T-helper 1 cell (primary cell): ENCODE results near the gene STAT5B.
"Not testable (repeated sequence)": the region's sequence is repeated elsewhere in the genome, so short reads cannot be mapped to it uniquely, and the experiment has no call there.

Experiments
- DNase-seq, 5 donors: peaks; one replicate each; pipeline ENCODE4 v3.0.0-alpha.2; 2012 to 2020

STAT5B gene

GRCh38 chr17:42266462-42266861, 9.7 kb downstream of the STAT5B start:
- DNase-seq: no peak

GRCh38 chr17:42264366-42264765, 11.8 kb downstream of the STAT5B start:
- DNase-seq: not testable (repeated sequence)

DNA sequence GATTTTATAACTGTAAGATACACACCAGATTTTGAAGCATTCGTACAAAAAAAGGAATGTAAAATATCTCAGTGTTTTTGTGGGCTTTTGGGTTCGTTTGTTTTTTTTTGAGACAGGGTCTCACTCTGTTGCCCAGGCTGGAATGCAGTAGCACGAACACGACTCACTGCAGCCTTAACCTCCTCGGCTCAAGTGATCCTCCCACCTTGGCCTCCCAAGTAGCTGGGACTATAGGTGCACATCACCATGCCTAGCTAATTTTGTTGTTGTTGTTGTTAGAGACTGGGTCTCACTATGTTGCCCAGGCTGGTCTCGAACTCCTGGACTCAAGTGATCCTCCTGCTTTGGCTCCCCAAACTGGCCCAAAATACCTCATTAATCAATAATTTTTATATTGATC, 15.9 kb downstream of the STAT5B start:
- DNase-seq: no peak

GRCh38 chr17:42255445-42255844, 20.7 kb downstream of the STAT5B start:
- no peak for DNase-seq

DNA sequence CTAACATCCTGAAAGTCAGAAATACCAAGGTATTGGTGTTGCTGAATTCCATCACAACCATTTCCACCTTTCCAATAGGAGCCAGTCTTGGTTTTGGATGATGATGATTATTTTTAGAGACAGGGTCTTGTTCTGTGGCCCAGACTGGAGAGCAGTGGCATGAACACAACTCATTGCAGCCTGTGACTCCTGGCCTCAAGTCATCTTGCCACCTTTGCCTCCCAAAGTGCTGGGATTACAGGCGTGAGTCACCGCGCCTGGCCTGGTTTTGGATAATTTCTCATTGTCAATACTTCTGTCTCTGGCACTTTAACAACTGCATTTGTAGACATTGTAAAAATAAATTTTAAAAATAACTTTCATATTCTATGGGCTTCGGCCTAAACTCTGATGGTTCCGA, 22.6 kb downstream of the STAT5B start:
- no peak for DNase-seq

GRCh38 chr17:42252597-42253550, 23.3 kb downstream of the STAT5B start:
- DNase-seq: peak in 1 of 5 donors; percentile 43

- DNase-seq: no peak
Measured at GRCh38 chr17:42251115-42251514, 25.1 kb downstream of the STAT5B start.

DNA sequence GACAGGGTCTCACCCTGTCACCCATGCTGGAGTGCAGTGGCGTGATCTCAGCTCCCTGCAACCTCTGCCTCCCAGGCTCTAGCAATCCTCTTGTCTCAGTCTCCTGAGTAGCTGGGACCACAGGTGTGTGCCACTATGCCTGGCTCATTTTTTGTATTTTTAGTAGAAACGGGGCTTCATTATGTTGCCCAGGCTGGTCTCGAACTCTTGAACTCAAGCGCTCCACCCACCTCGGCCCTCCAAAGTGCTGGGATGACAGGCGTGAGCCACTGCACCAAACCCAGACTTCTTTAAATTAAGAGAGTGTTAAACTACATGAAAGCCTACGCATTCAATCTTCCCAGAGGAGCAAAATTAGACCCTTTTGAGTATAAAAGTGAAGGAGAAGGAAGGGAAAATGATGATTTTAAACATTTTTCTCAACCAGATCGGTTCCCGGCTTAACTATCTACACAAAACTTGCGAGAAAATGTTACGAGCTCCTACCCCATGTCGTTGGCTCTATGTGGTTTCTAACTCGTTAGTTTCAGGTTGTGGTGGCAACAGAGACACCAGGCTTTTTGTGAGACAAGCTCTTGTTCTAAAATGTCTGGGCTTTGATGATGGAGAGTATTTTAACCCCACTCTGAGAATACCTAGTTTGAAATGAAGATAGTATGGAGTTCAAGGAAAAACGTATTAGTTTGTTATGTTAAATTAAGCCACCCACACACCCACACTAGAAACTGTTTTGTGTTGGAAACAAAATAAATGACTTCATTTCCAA, 26.3 kb downstream of the STAT5B start:
- peak in 3 of 5 donors; percentile 17 to 82 (median 49) for DNase-seq

DNA sequence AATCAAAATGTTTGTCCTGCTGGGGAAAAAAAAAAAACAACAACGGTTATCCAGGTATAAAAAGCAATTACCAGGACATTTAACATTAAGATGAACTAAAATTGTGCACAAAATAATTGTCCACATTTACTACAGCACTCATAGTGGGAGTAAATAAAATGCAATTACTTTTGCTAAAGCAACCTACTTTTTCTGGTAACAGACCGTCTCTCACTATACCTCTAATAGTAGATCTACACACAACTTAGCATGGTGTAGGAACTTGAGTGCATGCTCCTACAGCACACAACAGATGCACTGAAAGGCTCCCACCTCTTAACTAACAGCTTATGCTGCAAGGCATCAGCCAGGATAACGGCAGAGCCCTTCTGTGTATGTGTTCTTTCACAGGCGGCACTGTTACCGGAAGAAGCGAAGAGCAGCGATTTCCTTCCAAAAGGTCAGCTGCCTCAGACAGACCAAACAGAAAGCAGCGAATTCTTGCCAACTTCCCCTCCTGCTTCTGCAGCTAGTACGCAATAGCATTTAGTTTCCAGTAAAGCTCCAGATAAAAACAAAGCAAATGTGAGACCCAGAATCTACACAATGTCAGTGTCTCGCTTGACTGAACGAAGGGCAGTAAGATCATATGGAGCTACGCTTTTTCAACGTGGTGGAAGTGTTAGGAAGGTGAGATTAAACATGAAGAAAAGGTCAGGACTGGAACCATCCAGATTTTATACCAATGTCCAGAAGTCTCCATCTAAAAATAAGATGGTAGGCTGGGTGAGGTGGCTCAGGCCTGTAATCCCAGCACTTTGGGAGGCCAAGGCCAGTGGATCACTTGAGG, 27.6 kb downstream of the STAT5B start:
- peak; percentile 44 to 93 (median 70) for DNase-seq

- DNase-seq: no peak
Measured at GRCh38 chr17:42247734-42248133, 28.5 kb downstream of the STAT5B start.

DNA sequence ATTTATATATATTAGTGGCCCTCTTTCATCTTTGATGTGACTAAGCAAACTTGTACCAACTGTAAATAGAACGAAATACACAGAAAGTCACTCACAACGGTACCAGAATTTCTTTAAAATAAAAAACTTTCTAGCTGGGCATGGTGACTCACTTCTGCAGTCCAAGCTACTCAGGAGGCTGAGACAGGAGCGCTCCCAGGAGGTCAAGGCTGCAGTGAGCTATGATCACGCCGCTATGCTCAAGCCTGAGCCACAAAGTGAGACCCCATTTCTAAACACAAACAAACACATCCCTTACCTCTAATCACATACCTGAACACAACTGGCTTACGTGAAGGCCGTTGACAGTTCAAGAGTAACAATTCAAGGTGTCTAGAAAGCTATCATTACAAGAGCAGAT, 29.7 kb downstream of the STAT5B start:
- no peak for DNase-seq

- not testable (repeated sequence) for DNase-seq
Measured at GRCh38 chr17:42245183-42245582, 31.0 kb downstream of the STAT5B start.

DNA sequence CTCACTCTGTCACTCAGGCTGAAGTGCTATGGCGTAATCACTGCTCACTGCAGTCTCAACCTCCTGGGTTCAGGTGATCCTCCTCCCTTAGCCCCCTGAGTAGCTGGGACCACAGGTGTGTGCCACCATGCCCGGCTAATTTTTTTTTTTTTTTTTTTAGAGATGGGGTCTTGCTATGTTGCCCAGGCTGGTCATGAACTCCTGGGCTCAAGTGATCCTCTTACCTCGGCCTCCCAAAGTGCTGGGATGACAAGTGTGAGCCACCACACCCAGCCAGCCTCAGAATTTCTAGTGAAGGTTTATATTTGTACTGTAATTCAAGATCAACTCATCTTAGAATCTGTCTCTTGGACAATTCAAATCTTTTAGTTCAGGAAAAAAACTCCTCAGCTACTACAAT, 32.1 kb downstream of the STAT5B start:
- DNase-seq: not testable (repeated sequence)

- no peak for DNase-seq
Measured at GRCh38 chr17:42243493-42243982, 32.7 kb downstream of the STAT5B start.

- DNase-seq: no peak
Measured at GRCh38 chr17:42241871-42242270, 34.3 kb downstream of the STAT5B start.

- DNase-seq: not testable (repeated sequence)
Measured at GRCh38 chr17:42240863-42241262, 35.3 kb downstream of the STAT5B start.

DNA sequence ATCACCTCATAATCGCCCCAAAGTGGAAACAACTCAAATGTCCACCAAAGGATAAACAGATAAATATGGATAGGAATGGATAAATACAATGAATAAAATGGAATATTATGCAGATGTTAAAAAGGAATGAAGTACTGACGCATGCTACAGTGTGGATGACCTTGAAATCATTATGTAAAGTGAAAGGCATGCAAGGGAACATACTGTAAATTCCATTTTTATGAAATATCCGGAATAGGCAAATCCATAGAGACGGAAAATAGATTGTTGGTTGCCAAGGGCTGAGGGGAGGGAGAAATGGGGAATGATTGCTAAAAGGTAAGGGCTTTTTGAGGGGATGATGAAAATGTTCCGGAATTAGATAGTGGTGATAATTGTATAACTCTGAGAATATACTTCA, 36.0 kb downstream of the STAT5B start:
- no peak for DNase-seq

GRCh38 chr17:42239576-42239975, 36.6 kb downstream of the STAT5B start:
- DNase-seq: not testable (repeated sequence)

DNA sequence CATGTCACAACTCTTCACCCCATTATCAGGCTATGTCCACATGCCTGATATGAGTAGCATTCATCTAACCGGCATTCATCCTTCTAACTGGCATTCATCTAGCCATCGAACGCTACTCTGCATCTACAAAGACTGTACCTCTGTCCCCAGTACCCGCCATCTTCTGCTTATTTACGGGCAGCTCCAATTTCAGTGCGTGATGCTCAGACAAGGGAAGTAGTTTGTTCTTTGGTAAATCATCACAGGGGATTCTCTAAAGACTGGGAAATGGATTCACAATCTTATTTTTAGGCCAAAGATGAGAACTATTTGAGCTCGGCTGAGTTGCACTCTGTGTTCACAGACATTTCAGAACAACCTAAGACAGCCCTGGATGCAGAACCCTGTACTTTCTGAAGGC, 39.4 kb downstream of the STAT5B start:
- DNase-seq: no peak

GRCh38 chr17:42233994-42234393, 42.2 kb downstream of the STAT5B start:
- DNase-seq: no peak

DNA sequence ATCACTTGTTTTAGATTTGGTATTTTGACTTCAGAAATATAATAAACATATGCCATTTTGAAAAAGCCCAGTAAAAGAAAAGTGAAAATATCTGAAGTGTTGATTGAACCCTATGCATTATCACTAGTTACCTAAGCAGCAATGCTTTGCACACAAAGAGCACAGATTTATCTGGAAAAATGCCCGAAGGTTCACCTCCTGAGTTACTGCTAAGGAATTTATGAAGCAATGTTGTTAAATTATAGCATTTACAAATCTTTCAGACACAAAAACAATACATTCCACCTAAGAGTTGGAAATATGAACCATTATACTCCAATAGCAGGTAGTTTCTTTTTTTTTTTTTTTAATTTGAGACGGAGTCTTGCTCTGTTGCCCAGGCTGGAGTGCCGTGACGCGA, 43.0 kb downstream of the STAT5B start:
- no peak for DNase-seq

- DNase-seq: peak in 1 of 5 donors; percentile 69
Measured at GRCh38 chr17:42230225-42230624, 46.0 kb downstream of the STAT5B start.
